ENCODE measurements around the gene SLC35E1.

SLC35E1 gene

GRCh38 chr19:16572332-16573211 is at the start of gene SLC35E1:
TSS of gene SLC35E1 (minus strand) at chr19:16572415. CDS start at chr19:16572364, 51 bp downstream.
- no peak for FAIRE-seq

DNA sequence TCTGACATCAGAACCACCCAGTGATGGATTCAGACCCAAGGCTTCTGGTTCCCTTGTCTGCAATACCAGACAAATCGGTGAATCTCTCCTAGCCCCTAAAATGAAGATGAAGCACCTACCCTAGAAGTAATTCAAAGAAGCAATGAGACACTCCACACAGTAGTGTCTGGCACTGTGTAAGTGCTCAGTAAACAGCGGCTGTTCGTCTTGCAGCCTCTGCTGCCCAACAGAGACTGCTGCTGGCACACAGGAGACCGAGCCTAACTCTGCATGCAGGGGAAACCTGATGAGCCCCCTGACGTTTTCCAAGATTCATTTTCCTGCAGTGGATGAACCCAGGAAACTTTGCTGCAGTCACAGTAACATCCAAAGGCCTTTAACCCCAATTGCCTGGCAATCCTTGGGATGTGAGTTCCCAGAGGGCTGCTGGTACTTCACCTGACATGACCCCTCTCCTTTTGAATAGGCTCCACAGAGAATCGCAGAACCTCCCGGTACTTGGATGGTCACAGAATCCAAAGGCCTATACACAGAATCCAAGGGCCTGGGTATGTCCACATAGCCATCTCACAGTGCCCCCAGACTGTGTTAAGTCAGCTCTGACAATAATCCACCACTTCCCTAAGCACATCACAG is 49.1 kb upstream of the SLC35E1 start:
- TF ChIP-seq, protein P1, sequence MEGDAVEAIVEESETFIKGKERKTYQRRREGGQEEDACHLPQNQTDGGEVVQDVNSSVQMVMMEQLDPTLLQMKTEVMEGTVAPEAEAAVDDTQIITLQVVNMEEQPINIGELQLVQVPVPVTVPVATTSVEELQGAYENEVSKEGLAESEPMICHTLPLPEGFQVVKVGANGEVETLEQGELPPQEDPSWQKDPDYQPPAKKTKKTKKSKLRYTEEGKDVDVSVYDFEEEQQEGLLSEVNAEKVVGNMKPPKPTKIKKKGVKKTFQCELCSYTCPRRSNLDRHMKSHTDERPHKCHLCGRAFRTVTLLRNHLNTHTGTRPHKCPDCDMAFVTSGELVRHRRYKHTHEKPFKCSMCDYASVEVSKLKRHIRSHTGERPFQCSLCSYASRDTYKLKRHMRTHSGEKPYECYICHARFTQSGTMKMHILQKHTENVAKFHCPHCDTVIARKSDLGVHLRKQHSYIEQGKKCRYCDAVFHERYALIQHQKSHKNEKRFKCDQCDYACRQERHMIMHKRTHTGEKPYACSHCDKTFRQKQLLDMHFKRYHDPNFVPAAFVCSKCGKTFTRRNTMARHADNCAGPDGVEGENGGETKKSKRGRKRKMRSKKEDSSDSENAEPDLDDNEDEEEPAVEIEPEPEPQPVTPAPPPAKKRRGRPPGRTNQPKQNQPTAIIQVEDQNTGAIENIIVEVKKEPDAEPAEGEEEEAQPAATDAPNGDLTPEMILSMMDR (IDR thresholded peaks at IDR 0.05; ENCODE audit: insufficient read depth, missing control alignments), result no peak
- FAIRE-seq (no peak), DNase-seq (ENCODE audit: insufficient read length, low spot score) (no peak)

More at GRCh38 chr19:16572332-16573211, at the start of gene SLC35E1:
- peak; percentile 99 for DNase-seq (ENCODE audit: insufficient read length, low spot score)
- TF ChIP-seq, protein P1 (IDR thresholded peaks at IDR 0.05; ENCODE audit: insufficient read depth, missing control alignments), result no peak

DNA sequence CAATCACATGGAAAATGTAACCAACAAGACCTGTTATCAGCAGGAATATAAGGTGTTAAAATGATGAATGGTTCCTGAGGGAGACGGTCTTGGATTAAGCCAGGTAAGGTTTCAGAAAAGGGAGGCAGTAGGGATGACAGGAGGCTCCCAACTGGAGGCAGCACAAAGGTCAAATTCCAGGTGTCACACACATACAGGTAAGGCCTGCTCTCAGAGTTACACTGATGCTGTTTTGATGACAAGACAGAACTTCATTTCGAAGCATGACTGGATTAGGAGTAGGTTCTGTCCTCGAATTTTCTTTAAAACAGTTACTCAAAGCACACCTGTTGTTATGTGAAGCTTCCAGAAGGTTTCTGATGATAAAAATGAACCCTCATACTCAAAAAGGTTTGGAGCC is 48.4 kb upstream of the SLC35E1 start:
- DNase-seq (ENCODE audit: insufficient read length, low spot score), result no peak
- TF ChIP-seq, protein P1 (IDR thresholded peaks at IDR 0.05; ENCODE audit: insufficient read depth, missing control alignments), result no peak
- no peak for FAIRE-seq

GRCh38 chr19:16620018-16620417 is 47.8 kb upstream of the SLC35E1 start:
- TF ChIP-seq, protein P1 (IDR thresholded peaks at IDR 0.05; ENCODE audit: insufficient read depth, missing control alignments), result no peak
- no peak for DNase-seq (ENCODE audit: insufficient read length, low spot score)
- no peak for FAIRE-seq

DNA sequence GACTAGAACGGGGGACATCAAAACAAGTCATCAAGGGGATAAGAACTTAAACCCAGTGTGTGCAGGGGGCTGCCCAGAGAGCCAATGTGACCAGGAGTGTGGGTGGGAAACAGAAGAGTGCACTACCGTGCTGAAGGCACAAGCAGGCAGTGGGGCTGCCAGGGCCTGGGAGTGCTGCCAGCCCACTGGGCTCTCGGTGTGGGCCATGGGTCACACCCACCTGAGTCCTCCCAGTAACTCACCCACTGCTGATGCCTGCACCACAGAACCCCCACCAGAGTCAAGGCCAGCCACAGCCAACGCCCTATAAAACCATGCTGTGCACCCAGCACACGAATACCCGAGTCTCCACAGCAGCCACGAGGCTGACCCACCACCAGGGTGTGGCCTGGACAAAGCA is 47.2 kb upstream of the SLC35E1 start:
- DNase-seq (ENCODE audit: insufficient read length, low spot score) (no peak), FAIRE-seq (no peak)
- TF ChIP-seq, protein P1 (IDR thresholded peaks at IDR 0.05; ENCODE audit: insufficient read depth, missing control alignments), result no peak

- FAIRE-seq (no peak), DNase-seq (ENCODE audit: insufficient read length, low spot score) (no peak)
- TF ChIP-seq, protein P1 (IDR thresholded peaks at IDR 0.05; ENCODE audit: insufficient read depth, missing control alignments), result no peak
Observed at GRCh38 chr19:16618248-16618647, 46.0 kb upstream of the SLC35E1 start.

DNA sequence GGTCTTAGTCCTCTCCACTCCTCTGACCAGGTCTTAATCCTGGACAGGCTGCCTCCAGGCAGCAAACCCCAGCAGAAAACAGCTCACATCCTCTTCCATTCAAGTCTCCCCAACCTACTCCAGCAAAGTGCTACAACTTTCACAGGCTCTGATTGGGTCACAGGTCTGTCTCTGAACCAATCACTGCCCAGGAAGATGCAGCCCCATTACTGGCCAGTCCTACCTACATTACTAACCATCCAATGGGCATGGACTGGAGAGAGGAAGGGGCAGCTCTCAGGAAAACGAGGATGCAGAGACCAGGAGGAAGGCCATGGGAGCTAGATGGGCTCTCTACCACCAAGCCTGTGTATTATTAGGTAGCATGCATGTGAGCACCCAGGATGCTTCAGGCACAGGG is 43.6 kb upstream of the SLC35E1 start:
- FAIRE-seq (no peak), DNase-seq (ENCODE audit: insufficient read length, low spot score) (no peak)
- TF ChIP-seq, protein P1 (IDR thresholded peaks at IDR 0.05; ENCODE audit: insufficient read depth, missing control alignments), result no peak
